Transverse colon (tissue), 4 donors: ENCODE results near the gene SLC9A1. TPM values are rescaled to one million over a fixed set of nuclear protein-coding genes. Genes with fewer than 3 reads are reported as not detected.

ENCODE experiments used
- DNase-seq: peaks from one replicate; pipeline ENCODE4 v3.0.0-alpha.2; 2019
- H3K27ac ChIP-seq, 4 donors: fragments of 200-600 bp; sonication (generic); 2 replicates each; pipeline ENCODE4 v1.5.1; 2016 to 2018; ENCODE audit warnings: inconsistent platforms in 4 of 4
- H3K27me3 ChIP-seq: fragments of 200-600 bp; sonication (generic); 2 replicates; pipeline ENCODE4 v1.5.1; 2017; ENCODE audit warnings: inconsistent platforms
- H3K36me3 ChIP-seq, 4 donors: fragments of 200-600 bp; sonication (generic); 2 replicates each; pipeline ENCODE4 v1.5.1; 2017 to 2019; ENCODE audit warnings: inconsistent platforms in 4 of 4
- H3K4me1 ChIP-seq, 4 donors: fragments of 200-600 bp; sonication (generic); 2 replicates each; pipeline ENCODE4 v1.5.1; 2017 to 2020; ENCODE audit warnings: inconsistent platforms in 4 of 4
- H3K4me3 ChIP-seq, 4 donors: fragments of 200-600 bp; sonication (generic); 1 replicate in 1 of 4; 2 replicates in 3 of 4; pipeline versions ENCODE4 v1.5.1 to v1.6.1; 2017 to 2019; ENCODE audit warnings: inconsistent platforms in 4 of 4
- H3K9me3 ChIP-seq, 2 donors: fragments of 200-600 bp; sonication (generic); 2 replicates each; pipeline ENCODE4 v1.5.1; 2017 to 2019; ENCODE audit warnings: inconsistent platforms in 2 of 2
- CTCF ChIP-seq, 5 experiments: fragments of 200-600 bp in 3 of 5; fragments of 450-650 bp in 2 of 5; sonication (generic) in 3 of 5; IDR thresholded peaks; 1 replicate in 2 of 5; 2 replicates in 3 of 5; pipeline ENCODE4 v1.5.1; 2016 to 2017; ENCODE audit warnings: antibody characterized with exemption in 5 of 5, inconsistent platforms in 3 of 5, mild to moderate bottlenecking in 2 of 5, moderate library complexity in 1 of 5
- EP300 ChIP-seq: sonication (generic); formaldehyde crosslinking; IDR thresholded peaks from one replicate; pipeline ENCODE4 v1.6.1; 2017; ENCODE audit warnings: antibody characterized with exemption, low read depth
- POLR2A ChIP-seq: fragments of 450-650 bp; IDR thresholded peaks from one replicate; pipeline ENCODE4 v1.6.1; 2016; ENCODE audit warnings: antibody characterized with exemption, mild to moderate bottlenecking, moderate library complexity
- POLR2AphosphoS5 ChIP-seq, 3 donors: sonication (generic); formaldehyde crosslinking; IDR thresholded peaks; one replicate each; pipeline ENCODE4 v1.6.1; 2016; ENCODE audit warnings: antibody characterized with exemption in 3 of 3
- WGBS, 2 donors: methylation state at CpG; one replicate each; pipeline ENCODE4 v1.1.5; 2018; ENCODE audit warnings: low coverage in 1 of 2; 5-methylcytosine and 5-hydroxymethylcytosine counted together
- in situ Hi-C, 4 donors: fragments of 200-750 bp; cut with MboI; loops; one replicate each; pipeline versions ENCODE4 v1.15.0 to v1.15.1; 2017; ENCODE audit warnings: low sequenced_read_pairs in 3 of 4, low pct_ligation_motif_present in 1 of 4, low pct_unique_long_range_greater_than_20kb in 1 of 4
- intact Hi-C: fragments of 100-400 bp; cut with DNase I; formaldehyde crosslinking; loops from one replicate; pipeline ENCODE4 v1.15.1; 2023; ENCODE audit warnings: low total_unique reads
- total RNA-seq, 4 donors: library from RNA; depleted of rRNA; stranded (reverse); fragments of >200 nt; gene quantifications; one replicate each; pipeline ENCODE4 v1.1.0, GENCODE V29; 2016

The SLC9A1 gene
- total RNA-seq, 4 donors from 2014 or later, result 17.9 to 140 (median 101) TPM

GRCh38 chr1:27149762-27150113, 5.2 kb downstream of the SLC9A1 start:
- no peaks in the 10 kb centered on the region for H3K9me3 ChIP-seq
- peak overlapping the region in 3 of 4 donors; percentile 20 to 47 (median 43) for H3K27ac ChIP-seq
- no peaks in the 10 kb centered on the region for H3K27me3 ChIP-seq
- intact Hi-C loops, result no loop called here
- TF ChIP-seq POLR2A (no peak), CTCF (IDR thresholded peaks at IDR 0.05) (no peak), EP300 (no peak), POLR2AphosphoS5 (IDR thresholded peaks at IDR 0.05) (no peak)
- in situ Hi-C loops, result no loop called here
- WGBS, 2 donors, result 89% methylated on average over 4 of the region's 4 CpGs; no CpG with 5 or more reads in 1 of the 2 donors
- no peaks in the 10 kb centered on the region for H3K36me3 ChIP-seq
- no peak overlapping the region for H3K4me3 ChIP-seq
- no peak for DNase-seq
- peaks cover 49 to 88% (median 59%) of the 10 kb centered on the region in 4 donors for H3K4me1 ChIP-seq

GRCh38 chr1:27149084-27149761, 5.7 kb downstream of the SLC9A1 start:
- in situ Hi-C loops (no loop called here), intact Hi-C loops (no loop called here)
- no peak for TF ChIP-seq CTCF (IDR thresholded peaks at IDR 0.05)
- no peak for TF ChIP-seq POLR2A
- no peak for TF ChIP-seq EP300
- no peak for TF ChIP-seq POLR2AphosphoS5 (IDR thresholded peaks at IDR 0.05)

GRCh38 chr1:27148591-27148990, 6.3 kb downstream of the SLC9A1 start:
- WGBS, 2 donors, result 70% methylated on average over 2 of the region's 2 CpGs; no CpG with 5 or more reads in 1 of the 2 donors
- DNase-seq, result no peak
- in situ Hi-C loops (no loop called here), intact Hi-C loops (no loop called here)
- no peak overlapping the region for H3K4me3 ChIP-seq
- H3K27me3 ChIP-seq, result no peaks in the 10 kb centered on the region
- peaks cover 50 to 89% (median 59%) of the 10 kb centered on the region in 4 donors for H3K4me1 ChIP-seq
- TF ChIP-seq POLR2A (no peak), EP300 (no peak), CTCF (IDR thresholded peaks at IDR 0.05) (no peak), POLR2AphosphoS5 (IDR thresholded peaks at IDR 0.05) (no peak)
- H3K27ac ChIP-seq, result no peak overlapping the region
- no peaks in the 10 kb centered on the region for H3K36me3 ChIP-seq
- no peaks in the 10 kb centered on the region for H3K9me3 ChIP-seq

More at GRCh38 chr1:27149084-27149761, 5.7 kb downstream of the SLC9A1 start:
- no peak for DNase-seq
- H3K27ac ChIP-seq, result peak overlapping the region in 3 of 4 donors; percentile 20 to 47 (median 43)
- no peak overlapping the region for H3K4me3 ChIP-seq
- no peaks in the 10 kb centered on the region for H3K27me3 ChIP-seq
- H3K36me3 ChIP-seq, result no peaks in the 10 kb centered on the region
- peaks cover 50 to 89% (median 59%) of the 10 kb centered on the region in 4 donors for H3K4me1 ChIP-seq
- 52 to 67% methylated on average over 4 to 8 of the region's 8 CpGs for WGBS, 2 donors
- H3K9me3 ChIP-seq, result no peaks in the 10 kb centered on the region

- no peak overlapping the region for H3K4me3 ChIP-seq
- no peak for DNase-seq
- H3K27me3 ChIP-seq, result no peaks in the 10 kb centered on the region
- intact Hi-C loops (no loop called here), in situ Hi-C loops (no loop called here)
- H3K4me1 ChIP-seq, result peaks cover 50 to 89% (median 57%) of the 10 kb centered on the region in 4 donors
- H3K9me3 ChIP-seq, result no peaks in the 10 kb centered on the region
- no peaks in the 10 kb centered on the region for H3K36me3 ChIP-seq
- 96% methylated on average over 1 of the region's 1 CpG; no CpG with 5 or more reads in 1 of the 2 donors for WGBS, 2 donors
- no peak overlapping the region for H3K27ac ChIP-seq
- TF ChIP-seq EP300 (no peak), POLR2A (no peak), CTCF (IDR thresholded peaks at IDR 0.05) (no peak), POLR2AphosphoS5 (IDR thresholded peaks at IDR 0.05) (no peak)
Observed at GRCh38 chr1:27147842-27148518, 6.9 kb downstream of the SLC9A1 start.
